Activated T-cell treated with anti-CD3 and anti-CD28 coated beads, Interleukin-2, amount 50 U/mL, for 1 hour (primary cell): ENCODE data around the gene CTNNAL1.
"Not testable (repeated sequence)": the region's sequence is repeated elsewhere in the genome, so short reads cannot be mapped to it uniquely, and the experiment has no call there.

ENCODE experiments used
- DNase-seq: peaks from one replicate; pipeline ENCODE4 v3.0.0-alpha.2; 2020

CTNNAL1 gene, protein sequence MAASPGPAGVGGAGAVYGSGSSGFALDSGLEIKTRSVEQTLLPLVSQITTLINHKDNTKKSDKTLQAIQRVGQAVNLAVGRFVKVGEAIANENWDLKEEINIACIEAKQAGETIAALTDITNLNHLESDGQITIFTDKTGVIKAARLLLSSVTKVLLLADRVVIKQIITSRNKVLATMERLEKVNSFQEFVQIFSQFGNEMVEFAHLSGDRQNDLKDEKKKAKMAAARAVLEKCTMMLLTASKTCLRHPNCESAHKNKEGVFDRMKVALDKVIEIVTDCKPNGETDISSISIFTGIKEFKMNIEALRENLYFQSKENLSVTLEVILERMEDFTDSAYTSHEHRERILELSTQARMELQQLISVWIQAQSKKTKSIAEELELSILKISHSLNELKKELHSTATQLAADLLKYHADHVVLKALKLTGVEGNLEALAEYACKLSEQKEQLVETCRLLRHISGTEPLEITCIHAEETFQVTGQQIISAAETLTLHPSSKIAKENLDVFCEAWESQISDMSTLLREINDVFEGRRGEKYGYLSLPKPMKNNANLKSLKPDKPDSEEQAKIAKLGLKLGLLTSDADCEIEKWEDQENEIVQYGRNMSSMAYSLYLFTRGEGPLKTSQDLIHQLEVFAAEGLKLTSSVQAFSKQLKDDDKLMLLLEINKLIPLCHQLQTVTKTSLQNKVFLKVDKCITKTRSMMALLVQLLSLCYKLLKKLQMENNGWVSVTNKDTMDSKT

DNA sequence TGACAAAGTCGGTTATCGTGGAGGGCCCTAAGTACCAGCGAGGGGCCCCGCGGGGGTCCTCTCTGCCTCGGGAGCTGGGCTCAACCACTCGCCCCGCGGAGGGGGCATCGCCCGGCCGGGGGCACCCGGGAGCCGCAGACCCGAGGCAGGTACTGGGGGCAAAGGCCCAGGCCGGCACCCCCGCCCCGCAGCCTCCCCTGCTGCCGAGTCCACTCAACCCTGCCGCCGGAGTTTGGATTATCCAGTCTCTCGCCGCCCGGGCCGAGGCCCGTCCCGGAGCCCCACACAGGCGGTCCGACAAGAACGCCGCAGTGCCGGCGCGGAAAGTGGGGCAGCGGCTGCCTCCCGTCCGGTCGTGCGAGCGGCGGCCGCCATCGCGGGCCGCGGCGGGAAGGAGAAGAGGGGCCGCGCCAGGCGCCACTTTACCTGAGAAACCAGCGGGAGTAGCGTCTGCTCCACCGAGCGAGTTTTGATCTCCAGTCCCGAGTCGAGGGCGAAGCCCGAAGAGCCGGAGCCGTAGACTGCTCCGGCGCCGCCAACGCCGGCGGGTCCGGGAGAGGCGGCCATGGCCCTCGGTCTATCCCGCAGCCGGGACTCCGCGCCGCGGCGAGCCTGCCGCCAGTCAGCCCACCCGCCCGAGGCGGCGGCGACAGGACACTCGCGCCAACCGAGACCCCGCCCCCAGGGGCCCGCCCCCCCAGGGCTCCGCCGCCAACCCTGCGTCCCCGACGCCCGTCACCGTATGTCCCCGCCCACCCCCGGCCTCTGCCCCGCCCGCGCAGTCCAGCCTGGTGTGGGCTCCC lies at the start of gene CTNNAL1:
Gene CTNNAL1, minus strand, starts transcription at position 624 of the 803 bp plus-strand sequence. Its CDS starts 57 bp downstream, at position 567.
- peak; percentile 89 for DNase-seq

GRCh38 chr9:109062543-109062942 lies 49.2 kb upstream of the CTNNAL1 start:
- DNase-seq: no peak

DNA sequence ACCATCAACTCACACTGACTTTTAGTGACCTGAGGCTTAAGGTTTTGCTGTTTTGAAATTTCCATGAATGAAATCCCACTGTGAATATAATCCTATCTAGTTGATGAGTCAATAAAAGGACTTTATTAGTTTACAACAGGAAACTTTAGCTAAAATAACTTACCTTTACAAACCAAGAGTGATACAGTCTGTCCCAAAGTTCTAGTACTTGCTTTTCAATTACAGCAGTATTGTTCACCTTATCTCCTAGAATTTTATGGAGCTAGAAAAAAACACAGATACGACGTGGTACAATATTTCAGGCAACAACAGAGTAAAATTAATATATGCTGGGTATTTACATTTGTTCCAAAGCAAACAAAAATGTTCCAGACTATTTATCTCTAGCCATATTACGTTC lies 46.9 kb upstream of the CTNNAL1 start:
- no peak for DNase-seq

- not testable (repeated sequence) for DNase-seq
Measured at GRCh38 chr9:109053121-109053520, 39.8 kb upstream of the CTNNAL1 start.

- no peak for DNase-seq
Measured at GRCh38 chr9:109052416-109052815, 39.1 kb upstream of the CTNNAL1 start.

DNA sequence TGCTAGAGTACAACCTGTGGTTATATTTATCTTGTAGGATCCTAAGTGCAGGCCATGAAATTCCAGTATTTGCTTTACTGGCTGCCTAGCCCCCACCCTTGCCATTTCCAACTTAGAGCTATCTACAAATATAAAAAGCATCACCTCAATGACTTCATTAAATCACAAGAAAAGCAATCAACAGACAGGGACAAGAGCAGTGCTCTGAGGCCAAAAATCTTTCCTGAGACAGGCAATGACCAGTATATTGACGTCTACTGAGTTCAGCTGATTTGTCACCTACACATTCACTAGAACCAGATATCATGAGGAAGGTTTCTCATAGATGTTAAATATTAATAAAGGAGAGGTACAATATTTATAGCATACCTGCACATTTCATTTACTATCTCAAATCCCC lies 38.4 kb upstream of the CTNNAL1 start:
- DNase-seq: no peak

DNA sequence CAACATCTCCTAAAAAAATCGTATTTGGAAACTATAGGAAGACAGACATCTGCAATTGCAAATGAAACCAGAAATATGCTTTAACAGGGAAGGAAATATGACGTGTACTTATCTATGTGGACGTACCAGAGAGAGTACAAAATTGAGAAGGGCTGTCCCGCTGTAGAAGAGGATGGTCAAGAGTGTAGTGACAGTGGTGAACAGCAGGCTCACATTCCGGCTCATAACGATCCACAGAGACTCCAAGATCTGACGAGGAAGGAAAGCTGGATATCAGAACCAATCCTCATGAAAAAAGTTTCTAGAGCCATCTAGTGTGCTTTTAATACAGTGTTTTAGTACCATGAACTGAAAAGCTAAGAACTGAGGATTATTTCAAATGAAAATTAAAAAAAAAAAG lies 37.1 kb upstream of the CTNNAL1 start:
- no peak for DNase-seq

DNA sequence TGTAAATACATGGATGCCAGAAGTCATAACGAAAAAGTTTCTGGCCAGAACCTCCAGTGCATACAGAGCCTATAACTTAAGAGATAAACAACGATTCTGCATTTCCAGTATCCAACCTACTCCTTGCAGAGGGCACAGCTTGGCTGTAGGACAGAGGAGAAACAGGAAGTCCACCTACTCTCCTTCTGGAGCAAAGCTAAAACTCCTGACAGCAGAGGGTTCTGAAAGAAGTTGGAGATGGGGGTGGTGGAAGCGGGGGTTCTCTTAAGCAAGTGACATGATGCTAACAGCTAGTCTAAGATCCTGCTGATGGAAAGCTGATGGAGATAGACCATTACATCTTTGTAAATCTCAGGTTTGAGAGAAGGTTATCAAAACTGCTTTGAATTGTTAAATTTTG lies 35.5 kb upstream of the CTNNAL1 start:
- DNase-seq: no peak

- no peak for DNase-seq
Measured at GRCh38 chr9:109047259-109047658, 34.0 kb upstream of the CTNNAL1 start.

- no peak for DNase-seq
Measured at GRCh38 chr9:109046346-109046745, 33.0 kb upstream of the CTNNAL1 start.

DNA sequence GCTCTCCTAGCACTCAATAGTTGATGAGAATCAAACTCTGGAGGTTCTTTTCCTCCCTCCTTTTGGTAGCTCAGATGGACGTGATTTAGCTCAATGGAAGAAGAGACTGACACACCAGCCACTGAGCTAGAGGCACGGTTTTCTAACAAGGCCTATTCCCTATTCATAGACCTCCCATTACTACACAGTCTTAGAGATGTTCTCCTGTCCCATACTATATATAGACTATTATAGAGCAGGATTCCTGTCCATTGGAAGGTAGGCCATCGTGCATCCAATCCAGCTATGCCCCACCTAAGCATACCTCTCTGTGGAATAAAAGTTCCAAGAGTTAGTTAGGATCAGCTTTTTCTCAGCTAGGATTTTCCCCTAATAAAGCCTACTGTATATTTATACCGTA lies 30.3 kb upstream of the CTNNAL1 start:
- DNase-seq: no peak

GRCh38 chr9:109040571-109040970 lies 27.3 kb upstream of the CTNNAL1 start:
- no peak for DNase-seq

DNA sequence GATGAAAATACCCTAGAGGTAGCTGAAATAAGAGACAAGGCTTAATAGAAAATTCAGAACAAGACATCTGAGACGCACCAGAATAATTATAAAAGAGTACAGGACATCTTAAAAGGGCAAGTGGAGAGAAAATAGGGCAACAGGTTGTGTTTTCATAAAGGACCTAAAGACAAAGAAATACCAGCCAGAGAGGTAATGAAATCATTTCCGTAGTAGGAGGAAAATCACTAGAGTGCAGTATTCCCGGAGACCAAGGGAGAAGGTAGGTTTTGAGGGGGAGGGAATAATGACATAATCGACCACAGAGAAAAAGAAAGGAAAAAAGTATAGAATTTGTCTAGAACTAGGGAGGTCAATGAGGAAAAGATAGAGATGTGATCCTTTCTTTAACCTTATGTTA lies 26.2 kb upstream of the CTNNAL1 start:
- DNase-seq: no peak

GRCh38 chr9:109037946-109038715 lies 24.8 kb upstream of the CTNNAL1 start:
- no peak for DNase-seq

DNA sequence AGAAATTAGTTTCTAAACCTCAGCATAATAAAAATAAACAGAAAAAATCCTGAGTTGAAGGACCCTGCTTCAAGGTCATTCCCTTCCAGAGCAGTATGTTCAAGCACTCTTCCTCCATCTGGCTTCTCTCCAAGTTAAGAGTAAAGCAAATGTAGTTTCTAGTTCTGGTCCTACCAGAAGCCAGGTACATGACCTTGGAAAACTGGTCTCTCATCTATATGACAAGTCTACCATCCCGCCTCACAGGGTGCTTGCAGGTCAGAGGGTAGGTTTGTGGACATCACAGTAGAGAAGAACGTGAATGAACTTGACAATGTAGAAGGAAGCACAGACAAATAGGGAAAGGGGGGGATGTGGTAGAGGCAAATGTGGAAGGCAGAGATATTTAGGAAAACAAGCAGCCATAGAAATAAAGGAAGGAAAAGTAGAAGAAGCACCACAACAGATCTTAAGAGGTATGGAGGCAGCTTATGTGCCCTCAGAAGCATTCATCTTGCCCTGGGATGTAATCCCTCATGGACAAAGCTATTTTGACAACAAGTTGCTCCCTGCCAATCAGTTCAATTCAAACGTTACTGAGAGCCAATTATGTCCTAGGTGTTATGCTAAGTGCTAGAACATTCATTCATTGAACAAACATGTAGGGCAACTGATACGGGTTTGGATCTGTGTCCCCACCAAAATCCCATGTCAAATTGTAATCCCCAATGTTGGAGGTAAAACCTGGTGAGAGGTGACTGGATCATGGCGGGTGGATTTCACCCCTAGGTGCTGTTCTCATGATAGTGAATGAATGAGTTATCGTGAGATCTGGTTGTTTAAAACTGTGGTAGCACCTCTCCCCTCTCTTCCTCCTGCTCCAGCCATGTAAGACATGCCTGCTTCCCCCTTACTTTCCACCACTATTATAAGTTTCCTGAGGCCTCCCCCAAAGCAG lies 23.7 kb upstream of the CTNNAL1 start:
- no peak for DNase-seq

DNA sequence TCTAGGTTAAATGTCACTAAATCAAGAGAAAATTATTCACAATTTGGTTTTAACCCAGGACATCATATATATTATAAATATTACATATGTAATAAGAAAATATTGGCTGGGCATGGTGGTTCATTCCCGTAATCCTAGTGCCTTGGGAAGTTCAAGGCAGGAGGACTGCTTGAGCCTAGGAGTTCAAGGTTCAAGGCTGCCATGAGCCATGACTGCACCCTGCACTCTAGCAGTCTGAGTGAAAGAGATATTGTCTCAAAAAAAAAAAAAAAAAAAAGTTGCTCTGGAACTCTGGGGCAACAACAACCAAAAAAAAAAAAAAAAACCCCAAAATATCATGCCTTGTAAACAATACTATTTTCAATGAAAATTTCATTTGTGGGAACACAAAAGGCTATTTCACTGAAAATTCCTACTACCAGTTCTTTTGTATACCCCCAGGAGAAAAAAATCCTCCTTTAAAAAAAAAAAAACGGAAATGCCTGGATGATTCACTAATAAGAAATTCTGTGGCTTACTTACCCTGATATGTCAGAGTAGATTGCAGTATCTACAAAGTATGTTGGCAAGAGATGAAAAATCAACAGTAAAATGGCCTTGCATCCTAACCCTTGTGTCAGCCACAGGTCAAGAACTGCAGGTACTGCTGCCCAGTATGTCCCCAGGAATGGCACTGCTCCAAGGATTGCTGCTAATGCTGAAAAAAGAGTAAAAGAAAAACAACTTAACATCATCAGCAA lies 22.6 kb upstream of the CTNNAL1 start:
- DNase-seq: no peak

- DNase-seq: no peak
Measured at GRCh38 chr9:109033941-109034700, 20.8 kb upstream of the CTNNAL1 start.

GRCh38 chr9:109031241-109031640 lies 17.9 kb upstream of the CTNNAL1 start:
- no peak for DNase-seq

- no peak for DNase-seq
Measured at GRCh38 chr9:109030426-109030825, 17.1 kb upstream of the CTNNAL1 start.

GRCh38 chr9:109028457-109028856 lies 15.2 kb upstream of the CTNNAL1 start:
- DNase-seq: no peak
